Measurements from ENCODE around the gene FRMD4A.

Gene FRMD4A

DNA sequence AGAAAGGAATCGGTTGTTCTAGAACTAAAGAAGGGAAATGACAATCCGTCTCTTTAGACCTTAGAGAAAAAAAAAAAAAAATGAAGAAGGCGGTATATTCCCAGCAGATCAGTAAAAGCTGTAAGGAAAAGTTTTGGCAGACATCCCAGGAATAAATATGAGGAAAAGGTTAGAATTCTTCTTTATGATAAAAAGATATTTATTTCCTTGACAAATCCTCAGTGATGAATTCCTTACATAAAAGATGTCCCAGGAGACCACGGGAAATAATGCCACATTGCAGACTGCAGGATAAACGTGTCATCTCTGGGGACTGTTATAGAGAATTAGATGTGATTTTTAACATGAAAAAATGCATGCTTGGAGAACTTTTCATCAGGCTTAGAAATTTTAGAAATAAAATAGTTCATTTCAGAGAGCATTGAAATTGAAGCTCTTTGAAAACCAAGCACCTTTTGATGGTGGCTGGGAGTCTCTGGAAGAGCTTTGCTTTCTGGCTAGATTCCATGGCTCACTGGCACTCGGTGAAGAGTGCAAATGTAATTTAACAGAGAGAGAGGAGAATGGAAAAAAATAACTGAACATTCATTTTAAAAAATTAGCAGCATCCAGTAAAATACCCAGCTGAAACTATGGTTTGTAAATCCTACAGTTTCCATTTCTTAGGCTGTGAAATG is 645.8 kb downstream of the FRMD4A start:
- no peaks in the 10 kb centered on the region for H3K4me1 ChIP-seq
- DNase-seq, result no peak
- H3K9me3 ChIP-seq, result no peaks in the 10 kb centered on the region
- H3K27me3 ChIP-seq, result no peaks in the 10 kb centered on the region
- H3K36me3 ChIP-seq, result no peaks in the 10 kb centered on the region
- TF ChIP-seq, protein P1, sequence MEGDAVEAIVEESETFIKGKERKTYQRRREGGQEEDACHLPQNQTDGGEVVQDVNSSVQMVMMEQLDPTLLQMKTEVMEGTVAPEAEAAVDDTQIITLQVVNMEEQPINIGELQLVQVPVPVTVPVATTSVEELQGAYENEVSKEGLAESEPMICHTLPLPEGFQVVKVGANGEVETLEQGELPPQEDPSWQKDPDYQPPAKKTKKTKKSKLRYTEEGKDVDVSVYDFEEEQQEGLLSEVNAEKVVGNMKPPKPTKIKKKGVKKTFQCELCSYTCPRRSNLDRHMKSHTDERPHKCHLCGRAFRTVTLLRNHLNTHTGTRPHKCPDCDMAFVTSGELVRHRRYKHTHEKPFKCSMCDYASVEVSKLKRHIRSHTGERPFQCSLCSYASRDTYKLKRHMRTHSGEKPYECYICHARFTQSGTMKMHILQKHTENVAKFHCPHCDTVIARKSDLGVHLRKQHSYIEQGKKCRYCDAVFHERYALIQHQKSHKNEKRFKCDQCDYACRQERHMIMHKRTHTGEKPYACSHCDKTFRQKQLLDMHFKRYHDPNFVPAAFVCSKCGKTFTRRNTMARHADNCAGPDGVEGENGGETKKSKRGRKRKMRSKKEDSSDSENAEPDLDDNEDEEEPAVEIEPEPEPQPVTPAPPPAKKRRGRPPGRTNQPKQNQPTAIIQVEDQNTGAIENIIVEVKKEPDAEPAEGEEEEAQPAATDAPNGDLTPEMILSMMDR (IDR thresholded peaks at IDR 0.05; ENCODE audit: low read depth, low read length), result no peak
- peak overlapping the region; percentile 34 for H3K4me3 ChIP-seq (ENCODE audit: low read depth, low read length)

DNA sequence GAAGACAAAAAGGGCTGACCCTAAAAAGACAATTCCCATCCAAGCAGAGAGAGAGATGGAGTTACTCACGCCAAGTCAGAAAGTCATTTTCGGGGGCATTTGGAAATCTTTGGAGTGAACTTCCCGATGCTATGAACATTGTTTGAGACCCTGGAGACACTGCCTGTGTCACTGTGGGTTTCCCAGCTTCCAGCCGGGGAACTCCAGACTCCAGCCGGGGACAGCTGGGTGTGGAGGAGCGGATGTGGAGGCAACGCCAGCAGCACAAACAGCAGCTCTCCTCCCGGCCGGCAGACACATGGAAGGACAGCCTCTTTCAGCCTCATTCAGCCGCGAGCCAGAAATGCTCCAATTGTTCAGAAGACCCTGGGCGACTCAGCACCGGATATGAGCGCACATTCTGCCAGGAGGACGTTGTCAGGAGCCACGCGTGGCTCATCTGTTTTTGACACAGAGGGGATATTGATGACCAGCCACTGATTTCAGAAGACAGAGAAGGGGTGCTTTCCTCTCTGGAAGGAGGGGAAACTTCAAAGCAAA is 646.4 kb downstream of the FRMD4A start:
- Histone ChIP-seq H3K27me3 (no peaks in the 10 kb centered on the region), H3K4me3 (ENCODE audit: low read depth, low read length) (peak overlapping the region; percentile 34), H3K4me1 (no peaks in the 10 kb centered on the region), H3K9me3 (no peaks in the 10 kb centered on the region), H3K36me3 (no peaks in the 10 kb centered on the region)
- TF ChIP-seq, protein P1 (IDR thresholded peaks at IDR 0.05; ENCODE audit: low read depth, low read length), result no peak
- DNase-seq, result peak; percentile 18

DNA sequence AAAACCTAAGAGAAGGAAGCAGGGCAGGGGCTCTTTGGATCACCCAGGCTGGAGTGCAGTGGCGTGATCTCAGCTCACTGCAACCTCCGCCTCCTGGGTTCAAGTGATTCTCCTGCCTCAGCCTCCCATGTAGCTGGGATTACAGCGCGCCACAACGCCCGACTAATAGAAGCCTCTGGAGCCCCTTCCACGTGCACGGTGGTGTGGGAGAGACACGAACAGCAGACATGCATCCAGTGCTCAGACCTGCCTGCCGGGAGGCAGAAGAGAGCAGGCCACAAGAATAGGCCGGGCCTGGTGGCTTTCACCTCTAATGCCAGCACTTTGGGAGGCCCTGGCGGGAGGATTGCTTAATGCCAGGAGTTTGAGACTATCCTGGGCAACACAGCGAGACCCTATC is 647.7 kb downstream of the FRMD4A start:
- no peaks in the 10 kb centered on the region for H3K27me3 ChIP-seq
- DNase-seq, result no peak

DNA sequence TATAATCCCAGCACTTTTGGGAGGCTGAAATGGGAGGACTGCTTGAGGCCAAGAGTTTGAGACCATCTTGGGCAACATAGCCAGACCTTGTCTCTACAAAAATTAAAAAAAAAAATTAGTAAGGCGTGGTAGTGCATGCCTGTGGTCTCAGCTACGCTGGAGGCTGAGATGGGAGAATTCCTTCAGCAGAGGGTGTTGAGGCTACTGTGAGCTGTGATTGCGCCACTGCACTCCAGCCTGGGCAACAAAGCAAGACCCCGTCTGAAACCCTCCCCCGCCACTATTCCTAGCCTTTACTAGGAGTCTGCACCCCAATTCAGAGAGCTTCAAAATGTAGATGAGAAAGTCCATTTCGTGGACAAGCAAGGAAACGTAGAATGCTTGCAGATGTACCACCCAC is 648.8 kb downstream of the FRMD4A start:
- H3K27me3 ChIP-seq, result no peaks in the 10 kb centered on the region
- H3K4me1 ChIP-seq, result no peaks in the 10 kb centered on the region
- no peaks in the 10 kb centered on the region for H3K36me3 ChIP-seq
- TF ChIP-seq, protein P1 (IDR thresholded peaks at IDR 0.05; ENCODE audit: low read depth, low read length), result no peak
- no peaks in the 10 kb centered on the region for H3K9me3 ChIP-seq
- no peak for DNase-seq
- no peak overlapping the region for H3K4me3 ChIP-seq (ENCODE audit: low read depth, low read length)

More for the DNA sequence above, 647.7 kb downstream of the FRMD4A start:
- Histone ChIP-seq H3K4me1 (no peaks in the 10 kb centered on the region), H3K4me3 (ENCODE audit: low read depth, low read length) (no peak overlapping the region), H3K9me3 (no peaks in the 10 kb centered on the region), H3K36me3 (no peaks in the 10 kb centered on the region)
- TF ChIP-seq, protein P1 (IDR thresholded peaks at IDR 0.05; ENCODE audit: low read depth, low read length), result no peak

DNA sequence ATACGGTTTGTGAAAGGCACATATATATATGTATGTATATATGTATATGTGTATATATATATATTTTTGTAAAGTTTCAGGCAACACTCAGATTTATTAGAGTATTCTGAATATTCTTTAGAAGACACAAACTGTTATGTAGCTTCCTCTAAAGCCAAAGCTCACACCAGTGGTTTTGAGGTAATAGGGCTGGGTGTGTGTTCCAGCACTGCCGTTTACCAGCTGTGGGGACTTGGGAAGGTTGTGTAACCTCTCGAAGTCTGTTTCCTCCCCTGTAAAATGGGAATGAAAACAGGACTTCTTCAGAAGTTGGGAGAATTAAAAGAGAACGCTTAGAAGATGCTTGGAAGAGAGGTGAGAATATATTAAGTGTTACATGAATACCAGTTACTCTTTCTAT is 649.2 kb downstream of the FRMD4A start:
- no peaks in the 10 kb centered on the region for H3K36me3 ChIP-seq
- no peaks in the 10 kb centered on the region for H3K9me3 ChIP-seq
- H3K27me3 ChIP-seq, result no peaks in the 10 kb centered on the region
- DNase-seq, result no peak
- H3K4me3 ChIP-seq (ENCODE audit: low read depth, low read length), result no peak overlapping the region
- TF ChIP-seq, protein P1 (IDR thresholded peaks at IDR 0.05; ENCODE audit: low read depth, low read length), result no peak
- H3K4me1 ChIP-seq, result no peaks in the 10 kb centered on the region

DNA sequence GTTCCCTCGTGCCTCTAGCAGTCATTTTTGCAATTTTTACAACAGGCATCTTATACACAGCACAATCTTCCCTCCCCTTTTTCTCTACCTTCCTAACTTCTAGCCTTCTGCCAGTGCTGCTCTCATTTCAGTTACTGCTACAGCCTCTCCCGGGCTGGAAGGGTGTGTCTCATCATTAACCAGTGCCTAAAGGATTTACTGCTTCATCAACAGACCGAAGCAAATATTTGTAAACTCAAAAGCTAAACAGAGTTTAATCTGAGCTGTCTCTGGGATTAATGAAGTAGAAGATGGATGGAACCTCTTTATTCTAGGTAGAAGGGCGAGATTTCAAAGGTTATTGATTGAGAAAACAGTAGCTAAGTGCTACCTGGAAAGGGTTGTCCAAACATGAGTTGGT is 649.6 kb downstream of the FRMD4A start:
- Histone ChIP-seq H3K9me3 (no peaks in the 10 kb centered on the region), H3K4me3 (ENCODE audit: low read depth, low read length) (no peak overlapping the region), H3K4me1 (no peaks in the 10 kb centered on the region), H3K36me3 (no peaks in the 10 kb centered on the region), H3K27me3 (no peaks in the 10 kb centered on the region)
- no peak for DNase-seq
- TF ChIP-seq, protein P1 (IDR thresholded peaks at IDR 0.05; ENCODE audit: low read depth, low read length), result no peak

All from BE2C (cell line).